ENCODE measurements around the gene LRRC36. TPM values are rescaled to one million over a fixed set of nuclear protein-coding genes. Genes with fewer than 3 reads are reported as not detected.

The LRRC36 gene
- total and polyA plus RNA-seq, 2 donors (not counting 3 experiments of a cell fraction or from before 2014, with no cell fraction given): 0.30 to 2.0 TPM

DNA sequence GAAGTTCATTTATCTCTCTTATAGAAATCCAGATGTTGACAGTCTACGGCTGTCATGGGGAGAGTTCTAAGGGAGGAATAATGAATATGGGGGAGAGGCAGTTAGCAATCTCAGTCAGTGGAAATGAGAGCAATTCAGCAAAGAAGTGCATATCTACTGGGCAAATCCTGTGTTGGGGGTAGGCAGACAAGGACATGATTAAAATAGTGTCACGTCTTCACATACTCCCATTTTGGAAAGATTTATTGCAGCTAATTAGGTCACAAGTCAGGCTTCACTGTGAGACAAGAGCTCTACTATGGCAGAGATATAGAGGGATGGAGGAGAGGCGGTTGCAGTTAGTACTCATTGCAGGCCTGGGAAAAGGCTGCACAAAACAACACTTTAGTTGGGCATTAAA lies 29.8 kb downstream of the LRRC36 start:
- Histone ChIP-seq H3K9ac (replicated peaks; ENCODE audit: extremely low read depth, insufficient read depth, low read length) (no peak overlapping the region), H3K79me2 (ENCODE audit: control insufficient read depth, insufficient read depth, low read length) (no peaks in the 10 kb centered on the region), H3K27ac (ENCODE audit: insufficient read depth, low read depth, low read length) (no peak overlapping the region), H3K36me3 (ENCODE audit: control insufficient read depth in 2 of 2, extremely low read depth in 1 of 2, insufficient read depth in 2 of 2, low read length in 2 of 2) (no peaks in the 10 kb centered on the region), H2AFZ (ENCODE audit: low read depth, low read length) (no peak overlapping the region), H4K20me1 (replicated peaks; ENCODE audit: control insufficient read depth, extremely low read depth, insufficient read depth, low read length) (no peaks in the 10 kb centered on the region), H3K27me3 (ENCODE audit: control insufficient read depth in 2 of 2, insufficient read depth in 2 of 2, low read length in 2 of 2) (peaks cover 0 to 2% of the 10 kb centered on the region in 2 experiments), H3K4me2 (ENCODE audit: insufficient read depth, low read length) (no peak overlapping the region), H3K4me3 (replicated peaks in 1 of 3; ENCODE audit: insufficient read depth in 1 of 3, low read depth in 1 of 3, low read length in 3 of 3) (no peak overlapping the region), H3K4me1 (ENCODE audit: control insufficient read depth, extremely low read depth, insufficient read depth, low read length) (peaks cover 2% of the 10 kb centered on the region), H3K9me1 (replicated peaks; ENCODE audit: control insufficient read depth, extremely low read depth, insufficient read depth, low read length) (no peaks in the 10 kb centered on the region), H3K9me3 (replicated peaks; ENCODE audit: control insufficient read depth, insufficient read depth, low read length) (no peaks in the 10 kb centered on the region)
- POLR2A ChIA-PET: no interaction called here
- FAIRE-seq: no peak
- BruUV-seq (replicated peaks): no TSS peak
- TF ChIP-seq, protein P1, sequence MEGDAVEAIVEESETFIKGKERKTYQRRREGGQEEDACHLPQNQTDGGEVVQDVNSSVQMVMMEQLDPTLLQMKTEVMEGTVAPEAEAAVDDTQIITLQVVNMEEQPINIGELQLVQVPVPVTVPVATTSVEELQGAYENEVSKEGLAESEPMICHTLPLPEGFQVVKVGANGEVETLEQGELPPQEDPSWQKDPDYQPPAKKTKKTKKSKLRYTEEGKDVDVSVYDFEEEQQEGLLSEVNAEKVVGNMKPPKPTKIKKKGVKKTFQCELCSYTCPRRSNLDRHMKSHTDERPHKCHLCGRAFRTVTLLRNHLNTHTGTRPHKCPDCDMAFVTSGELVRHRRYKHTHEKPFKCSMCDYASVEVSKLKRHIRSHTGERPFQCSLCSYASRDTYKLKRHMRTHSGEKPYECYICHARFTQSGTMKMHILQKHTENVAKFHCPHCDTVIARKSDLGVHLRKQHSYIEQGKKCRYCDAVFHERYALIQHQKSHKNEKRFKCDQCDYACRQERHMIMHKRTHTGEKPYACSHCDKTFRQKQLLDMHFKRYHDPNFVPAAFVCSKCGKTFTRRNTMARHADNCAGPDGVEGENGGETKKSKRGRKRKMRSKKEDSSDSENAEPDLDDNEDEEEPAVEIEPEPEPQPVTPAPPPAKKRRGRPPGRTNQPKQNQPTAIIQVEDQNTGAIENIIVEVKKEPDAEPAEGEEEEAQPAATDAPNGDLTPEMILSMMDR (IDR thresholded peaks at IDR 0.05; ENCODE audit: extremely low read depth in 1 of 2, insufficient read depth in 1 of 2, low read depth in 1 of 2, low read length in 2 of 2): no peak
- no peak for TF ChIP-seq POLR2A (IDR thresholded peaks at IDR 0.05; ENCODE audit: low read depth, low read length)
- no peak for TF ChIP-seq MYC (IDR thresholded peaks at IDR 0.05; ENCODE audit: low read depth, low read length)
- intact Hi-C loops (cut with micrococcal nuclease) (no loop called here), dilution Hi-C loops (cut with MboI; ENCODE audit: extremely low pct_ligation_motif_present, low sequenced_read_pairs) (no loop called here)
- CTCF ChIA-PET: interaction anchor here (0.8 to 2.3 kb wide), 4 partner anchors 8 to 43 kb away, joined by 3 to 9 read pairs (median 6); partner anchors contain the start of genes KCTD19 and LRRC36
- DNase-seq (ENCODE audit: low read depth, low spot score): no peak

DNA sequence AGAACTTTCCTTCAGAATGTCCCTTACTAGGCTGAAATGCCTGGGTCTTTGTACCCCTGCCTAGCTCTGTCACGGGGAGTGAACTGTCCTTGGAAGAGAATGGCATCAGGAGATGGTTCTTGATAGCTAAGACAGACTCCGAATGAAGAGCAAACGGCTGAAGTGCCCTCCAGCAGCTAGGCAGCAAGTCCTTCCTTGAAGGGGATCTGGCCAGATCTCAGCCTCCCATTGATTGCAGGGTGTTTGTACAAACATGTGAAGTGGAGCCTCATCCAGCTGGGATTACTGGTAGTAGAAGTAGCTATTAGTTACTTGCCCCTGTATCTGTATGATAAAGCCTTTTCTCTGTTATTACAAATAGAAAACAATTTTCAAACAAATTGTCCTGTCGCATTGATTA lies 30.9 kb downstream of the LRRC36 start:
- Histone ChIP-seq H3K36me3 (ENCODE audit: control insufficient read depth in 2 of 2, extremely low read depth in 1 of 2, insufficient read depth in 2 of 2, low read length in 2 of 2) (no peaks in the 10 kb centered on the region), H3K79me2 (ENCODE audit: control insufficient read depth, insufficient read depth, low read length) (no peaks in the 10 kb centered on the region), H3K9me3 (replicated peaks; ENCODE audit: control insufficient read depth, insufficient read depth, low read length) (no peaks in the 10 kb centered on the region), H2AFZ (ENCODE audit: low read depth, low read length) (no peak overlapping the region), H3K4me1 (ENCODE audit: control insufficient read depth, extremely low read depth, insufficient read depth, low read length) (peaks cover 2% of the 10 kb centered on the region), H3K9ac (replicated peaks; ENCODE audit: extremely low read depth, insufficient read depth, low read length) (no peak overlapping the region), H3K9me1 (replicated peaks; ENCODE audit: control insufficient read depth, extremely low read depth, insufficient read depth, low read length) (no peaks in the 10 kb centered on the region), H3K27me3 (ENCODE audit: control insufficient read depth in 2 of 2, insufficient read depth in 2 of 2, low read length in 2 of 2) (peaks cover 0 to 2% of the 10 kb centered on the region in 2 experiments), H4K20me1 (replicated peaks; ENCODE audit: control insufficient read depth, extremely low read depth, insufficient read depth, low read length) (no peaks in the 10 kb centered on the region), H3K27ac (ENCODE audit: insufficient read depth, low read depth, low read length) (no peak overlapping the region), H3K4me3 (replicated peaks in 1 of 3; ENCODE audit: insufficient read depth in 1 of 3, low read depth in 1 of 3, low read length in 3 of 3) (no peak overlapping the region), H3K4me2 (ENCODE audit: insufficient read depth, low read length) (no peak overlapping the region)
- no peak for DNase-seq (ENCODE audit: low read depth, low spot score)
- TF ChIP-seq, protein P2, sequence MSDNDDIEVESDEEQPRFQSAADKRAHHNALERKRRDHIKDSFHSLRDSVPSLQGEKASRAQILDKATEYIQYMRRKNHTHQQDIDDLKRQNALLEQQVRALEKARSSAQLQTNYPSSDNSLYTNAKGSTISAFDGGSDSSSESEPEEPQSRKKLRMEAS (IDR thresholded peaks at IDR 0.05; ENCODE audit: insufficient read depth, insufficient read length): no peak
- TF ChIP-seq GATA2 (IDR thresholded peaks at IDR 0.05; ENCODE audit: insufficient read depth, insufficient read length, low read depth, low read length) (no peak), POLR2A (IDR thresholded peaks at IDR 0.05; ENCODE audit: low read depth, low read length) (no peak), JUN (IDR thresholded peaks at IDR 0.05; ENCODE audit: borderline replicate concordance, insufficient read depth, insufficient read length, low read depth) (no peak), POLR2AphosphoS5 (IDR thresholded peaks at IDR 0.05; ENCODE audit: insufficient read depth, low read depth, low read length) (no peak)
- TF ChIP-seq, protein P1 (IDR thresholded peaks at IDR 0.05; ENCODE audit: extremely low read depth in 1 of 2, insufficient read depth in 1 of 2, low read depth in 1 of 2, low read length in 2 of 2): no peak
- dilution Hi-C loops (cut with MboI; ENCODE audit: extremely low pct_ligation_motif_present, low sequenced_read_pairs) (no loop called here), intact Hi-C loops (cut with micrococcal nuclease) (no loop called here)
- CTCF ChIA-PET: interaction anchor here (1.2 to 2.3 kb wide), 5 partner anchors 7 to 42 kb away, joined by 4 to 9 read pairs (median 5); partner anchors contain the start of genes KCTD19 and LRRC36
- FAIRE-seq: no peak
- no TSS peak for BruUV-seq (replicated peaks)
- POLR2A ChIA-PET: no interaction called here
